Panc1 (cell line): ENCODE measurements around the gene GALNT10. TPM values are rescaled to one million over a fixed set of nuclear protein-coding genes. Genes with fewer than 3 reads are reported as not detected.

Experiments used
- ATAC-seq: fragments of 200-7000 bp; cut with Tn5 transposase; 2 replicates; pipeline ENCODE4 v1.9.1; 2020; ENCODE audit warnings: mild to moderate bottlenecking, moderate library complexity
- BruUV-seq: library from RNA; stranded (reverse); fragments of 400-500 nt; replicated peaks from 2 replicates; lab custom pipeline; 2021; lab: Mats Ljungman, UMichigan
- CTCF ChIA-PET: fragments of 300-600 bp; sonication (Branson Sonifier 250); formaldehyde crosslinking; loops from one replicate; lab custom pipeline; 2022; ENCODE audit warnings: antibody characterized with exemption; lab: Charles Lee
- POLR2A ChIA-PET: fragments of 300-600 bp; sonication (Branson Sonifier 250); formaldehyde crosslinking; loops from one replicate; lab custom pipeline; 2022; ENCODE audit warnings: antibody characterized with exemption; lab: Charles Lee
- DNase-seq: peaks from one replicate; pipeline ENCODE4 v3.0.0-alpha.2; 2010; ENCODE audit warnings: low read depth, low spot score
- H3K27ac ChIP-seq: 2 replicates; pipeline ENCODE4 v1.5.1; 2011; ENCODE audit warnings: mild to moderate bottlenecking, low read length, inconsistent platforms
- H3K27me3 ChIP-seq: fragments of 200-500 bp; sonication (Bioruptor generic); 2 replicates; pipeline ENCODE4 v1.6.0; 2014; ENCODE audit warnings: low read length, inconsistent platforms; ENCODE audit not compliant: control insufficient read depth, insufficient read depth
- H3K36me3 ChIP-seq: fragments of 200-500 bp; sonication (Bioruptor generic); 2 replicates; pipeline ENCODE4 v1.5.1; 2014; ENCODE audit warnings: inconsistent platforms, mild to moderate bottlenecking, low read length, moderate library complexity; ENCODE audit not compliant: control insufficient read depth, insufficient read depth
- H3K4me1 ChIP-seq: 2 replicates; pipeline ENCODE4 v1.5.1; 2011; ENCODE audit warnings: inconsistent platforms, mild to moderate bottlenecking, low read length, moderate library complexity; ENCODE audit not compliant: control insufficient read depth, insufficient read depth
- H3K4me3 ChIP-seq, 2 experiments: 2 replicates each; pipeline ENCODE4 v1.5.1; 2011 to 2012; ENCODE audit warnings: low read depth in 2 of 2, low read length in 2 of 2, mild to moderate bottlenecking in 2 of 2, inconsistent platforms in 1 of 2, moderate library complexity in 1 of 2
- H3K9me3 ChIP-seq: fragments of 200-500 bp; sonication (Bioruptor generic); 2 replicates; pipeline ENCODE4 v1.5.1; 2014; ENCODE audit warnings: low read depth, mild to moderate bottlenecking, inconsistent platforms, low read length, moderate library complexity; ENCODE audit not compliant: control insufficient read depth, insufficient read depth
- CTCF ChIP-seq: fragments of 450-650 bp; IDR thresholded peaks from 2 replicates; pipeline ENCODE4 v1.5.1; 2017; ENCODE audit warnings: mild to moderate bottlenecking
- POLR2AphosphoS5 ChIP-seq: IDR thresholded peaks from 2 replicates; pipeline ENCODE4 v1.6.1; 2012; ENCODE audit warnings: mild to moderate bottlenecking, low read depth, low read length, moderate library complexity
- REST ChIP-seq, 2 experiments: IDR thresholded peaks; 2 replicates each; pipeline ENCODE4 v1.6.1; 2011 to 2012; ENCODE audit warnings: low read depth in 2 of 2, control low read depth in 1 of 2, low read length in 1 of 2, mild to moderate bottlenecking in 1 of 2, moderate library complexity in 1 of 2; ENCODE audit not compliant: insufficient read depth in 1 of 2
- SIN3A ChIP-seq: IDR thresholded peaks from 2 replicates; pipeline ENCODE4 v1.6.1; 2012; ENCODE audit warnings: low read depth, mild to moderate bottlenecking, low read length, moderate library complexity, borderline replicate concordance; ENCODE audit not compliant: insufficient read depth
- TCF7L2 ChIP-seq: IDR thresholded peaks from 2 replicates; pipeline ENCODE4 v1.6.1; 2011; ENCODE audit warnings: mild to moderate bottlenecking, low read depth, low read length, inconsistent platforms
- in situ Hi-C: cut with HindIII; loops from 2 replicates; pipeline ENCODE4 v1.10.0; 2016; ENCODE audit warnings: low sequenced_read_pairs, low pct_unique_long_range_greater_than_20kb
- intact Hi-C: fragments of 100-400 bp; cut with micrococcal nuclease; formaldehyde crosslinking; loops from one replicate; pipeline ENCODE4 v1.10.0; 2022; ENCODE audit not compliant: unreplicated experiment
- total RNA-seq: library from RNA; stranded (reverse); gene quantifications from one replicate; pipeline ENCODE4 v1.2.1, GENCODE V29; 2021; ENCODE audit not compliant: unreplicated experiment

The GALNT10 gene
- total RNA-seq, 1 experiment from 2014 or later: 50.5 TPM

DNA sequence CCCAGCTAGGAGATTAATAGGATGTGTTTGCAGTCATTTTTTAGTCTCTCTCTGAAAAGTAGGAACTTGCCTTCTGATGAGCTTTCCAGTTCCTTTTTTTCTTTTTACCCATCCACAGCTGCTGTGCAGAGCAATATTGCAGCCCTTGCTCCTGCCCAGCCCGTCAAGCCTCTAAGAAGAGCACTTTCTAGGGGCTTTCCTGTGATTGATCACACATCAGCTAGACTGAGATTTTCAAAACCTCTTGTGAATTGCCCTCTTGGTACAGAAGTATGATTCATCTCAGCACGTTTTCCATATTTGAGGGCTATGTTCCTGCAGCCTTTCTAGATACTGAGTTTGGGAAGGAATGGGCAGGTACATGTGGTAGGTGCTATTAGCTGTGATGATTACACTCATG, 93.9 kb downstream of the GALNT10 start:
- POLR2A ChIA-PET: no interaction called here

GRCh38 chr5:154285661-154286408, 95.3 kb downstream of the GALNT10 start:
- Histone ChIP-seq H3K9me3 (no peaks in the 10 kb centered on the region), H3K4me1 (peaks cover 27% of the 10 kb centered on the region), H3K27ac (peak overlapping the region; percentile 68), H3K27me3 (no peaks in the 10 kb centered on the region), H3K36me3 (no peaks in the 10 kb centered on the region), H3K4me3 (no peak overlapping the region)
- CTCF ChIA-PET: no interaction called here
- in situ Hi-C loops (no loop called here), intact Hi-C loops (no loop called here)
- no peak for TF ChIP-seq SIN3A
- TF ChIP-seq POLR2AphosphoS5: no peak
- no peak for TF ChIP-seq REST (IDR thresholded peaks at IDR 0.05; ENCODE audit: insufficient read depth in 1 of 2, low read depth in 2 of 2, low read length in 1 of 2)
- TF ChIP-seq CTCF: no peak
- TF ChIP-seq TCF7L2: no peak
- POLR2A ChIA-PET: interaction anchor here (0.5 to 0.6 kb wide), 2 partner anchors 9 kb away, joined by 3 to 6 read pairs; no protein-coding TSS in a partner anchor
- DNase-seq (no peak), ATAC-seq (peak; percentile 79)
- no TSS peak for BruUV-seq

More for the DNA sequence above, 93.9 kb downstream of the GALNT10 start:
- intact Hi-C loops: no loop called here
- TF ChIP-seq SIN3A (no peak), REST (IDR thresholded peaks at IDR 0.05; ENCODE audit: insufficient read depth in 1 of 2, low read depth in 2 of 2, low read length in 1 of 2) (no peak)
- no peaks in the 10 kb centered on the region for H3K27me3 ChIP-seq
- CTCF ChIA-PET: no interaction called here
- in situ Hi-C loops: no loop called here
- no peaks in the 10 kb centered on the region for H3K9me3 ChIP-seq
- H3K27ac ChIP-seq: no peak overlapping the region
- DNase-seq (no peak), ATAC-seq (no peak)
- H3K36me3 ChIP-seq: no peaks in the 10 kb centered on the region
- H3K4me1 ChIP-seq: peaks cover 27% of the 10 kb centered on the region
- H3K4me3 ChIP-seq: no peak overlapping the region
- no TSS peak for BruUV-seq
